Stimulated activated effector memory CD8-positive, alpha-beta T cell treated with anti-CD3 and anti-CD28 coated beads, Interleukin-12 subunit alpha, Interleukin-12 subunit beta, amount 100 ng/mL, for 72 hours (primary cell): Measurements from ENCODE around the gene ANKRD10.
A peak's percentile ranks its signal among the peaks of the same experiment; 100 is the strongest.

ENCODE experiments used
- ATAC-seq: fragments of 150-1000 bp; cut with Tn5 transposase; 2 replicates; pipeline ENCODE4 v1.10.0; 2021
- DNase-seq, 2 donors: peaks; one replicate each; pipeline ENCODE4 v3.0.0; 2021 to 2022; ENCODE audit warnings: low spot score in 2 of 2
- H3K27ac Mint-ChIP-seq: one replicate; pipeline ENCODE4 v1.8.0; 2022; ENCODE audit warnings: mild to moderate bottlenecking, mixed read lengths
- H3K36me3 Mint-ChIP-seq: one replicate; pipeline ENCODE4 v1.8.0; 2022; ENCODE audit warnings: mild to moderate bottlenecking, mixed read lengths
- H3K4me1 Mint-ChIP-seq: one replicate; pipeline ENCODE4 v1.8.0; 2022; ENCODE audit warnings: mixed read lengths
- H3K4me3 Mint-ChIP-seq: one replicate; pipeline ENCODE4 v1.8.0; 2022; ENCODE audit warnings: mild to moderate bottlenecking, mixed read lengths
- H3K9me3 Mint-ChIP-seq: one replicate; pipeline ENCODE4 v1.8.0; 2022; ENCODE audit warnings: mixed read lengths

The ANKRD10 gene

DNA sequence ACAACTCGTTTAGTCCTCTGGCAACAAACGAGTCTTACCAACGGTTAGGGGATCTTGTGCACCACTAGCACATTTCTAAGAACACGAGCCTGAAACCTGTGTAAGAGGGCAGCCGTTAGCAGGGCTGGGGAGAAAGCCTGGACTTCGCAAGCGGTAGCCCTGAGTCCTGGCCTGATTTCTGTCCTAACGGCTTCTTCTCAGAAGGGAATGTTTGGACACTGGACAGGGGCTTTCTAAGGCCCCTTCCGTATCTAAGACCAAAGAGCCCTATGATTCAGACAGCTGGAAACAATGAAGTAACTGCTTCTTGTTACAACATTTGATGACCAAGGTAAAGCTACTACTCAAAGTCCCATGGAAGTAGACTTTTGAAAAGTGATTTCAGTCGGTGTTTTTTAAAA is 2.2 kb downstream of the ANKRD10 start:
- DNase-seq = no peak
- peaks cover 67% of the 10 kb centered on the region for H3K4me1 Mint-ChIP-seq
- ATAC-seq = no peak
- H3K9me3 Mint-ChIP-seq = no peaks in the 10 kb centered on the region
- peak overlapping the region; percentile 92 for H3K27ac Mint-ChIP-seq
- peak overlapping the region; percentile 80 for H3K4me3 Mint-ChIP-seq
- peaks cover 56% of the 10 kb centered on the region for H3K36me3 Mint-ChIP-seq

DNA sequence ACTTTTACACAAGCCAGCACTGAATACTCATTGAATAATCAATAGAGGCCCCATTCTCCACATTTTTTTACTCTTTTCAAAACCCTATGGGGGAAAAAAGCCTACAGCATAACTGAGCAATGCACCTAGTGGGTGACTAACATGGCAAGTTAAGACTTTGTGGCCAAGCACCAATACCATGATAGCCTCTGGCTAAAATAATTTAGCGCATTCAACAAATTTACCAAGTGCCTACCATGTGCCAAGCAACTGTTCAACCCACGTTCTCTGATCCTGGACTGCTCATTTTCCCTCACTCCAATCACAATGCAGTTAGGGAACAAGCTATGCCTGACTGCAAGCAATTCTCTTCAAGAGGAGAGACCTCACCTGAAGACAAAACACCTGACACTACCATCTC is 3.0 kb downstream of the ANKRD10 start:
- Mint-ChIP-seq H3K4me1 (peaks cover 75% of the 10 kb centered on the region), H3K9me3 (no peaks in the 10 kb centered on the region), H3K4me3 (peak overlapping the region; percentile 80), H3K27ac (peak overlapping the region; percentile 92), H3K36me3 (peaks cover 63% of the 10 kb centered on the region)
- ATAC-seq (no peak), DNase-seq (no peak)

DNA sequence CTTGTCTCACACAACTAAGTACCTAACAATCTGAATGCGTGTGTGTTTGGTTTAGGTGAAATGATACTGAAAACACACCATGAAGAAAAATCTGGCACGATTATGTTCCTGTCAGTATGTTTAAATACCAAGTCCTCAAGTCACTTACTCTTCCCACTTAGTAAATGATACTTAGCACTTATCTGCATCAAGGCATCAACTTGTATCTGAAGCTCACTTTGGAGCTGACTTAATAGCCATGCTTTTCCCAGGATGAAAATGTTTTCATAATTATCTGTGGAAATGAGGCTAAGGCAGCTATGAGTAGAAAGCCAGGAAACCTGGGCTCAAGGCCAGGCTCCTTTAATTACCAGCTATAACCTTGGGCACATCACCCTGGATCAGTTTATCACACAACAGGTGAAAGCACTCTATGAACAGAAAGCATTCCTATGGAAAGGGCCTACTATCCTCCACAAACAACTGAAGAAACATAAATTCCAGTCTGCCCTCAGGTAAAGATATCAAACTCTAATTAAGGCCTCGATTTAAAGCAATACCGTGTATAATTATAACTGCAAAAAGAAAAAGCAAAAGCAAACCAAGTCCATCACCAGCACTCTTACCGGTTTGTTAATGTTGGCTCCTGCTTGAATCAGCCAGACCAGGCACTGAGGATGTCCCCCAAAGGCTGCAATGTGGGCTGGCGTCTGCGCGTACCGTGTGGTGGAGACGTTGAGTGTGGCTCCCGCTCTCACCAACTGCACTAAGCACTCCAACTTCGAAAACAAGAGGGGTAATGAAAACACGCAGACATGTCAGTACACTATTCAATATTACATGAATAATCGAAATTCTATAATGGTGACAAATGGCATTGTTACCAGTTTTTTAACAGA is 4.6 kb downstream of the ANKRD10 start:
- Mint-ChIP-seq H3K4me3 (no peak overlapping the region), H3K36me3 (peaks cover 80% of the 10 kb centered on the region), H3K9me3 (no peaks in the 10 kb centered on the region), H3K27ac (no peak overlapping the region), H3K4me1 (peaks cover 74% of the 10 kb centered on the region)
- no peak for ATAC-seq
- DNase-seq = peak in 1 of 2 donors; percentile 34

DNA sequence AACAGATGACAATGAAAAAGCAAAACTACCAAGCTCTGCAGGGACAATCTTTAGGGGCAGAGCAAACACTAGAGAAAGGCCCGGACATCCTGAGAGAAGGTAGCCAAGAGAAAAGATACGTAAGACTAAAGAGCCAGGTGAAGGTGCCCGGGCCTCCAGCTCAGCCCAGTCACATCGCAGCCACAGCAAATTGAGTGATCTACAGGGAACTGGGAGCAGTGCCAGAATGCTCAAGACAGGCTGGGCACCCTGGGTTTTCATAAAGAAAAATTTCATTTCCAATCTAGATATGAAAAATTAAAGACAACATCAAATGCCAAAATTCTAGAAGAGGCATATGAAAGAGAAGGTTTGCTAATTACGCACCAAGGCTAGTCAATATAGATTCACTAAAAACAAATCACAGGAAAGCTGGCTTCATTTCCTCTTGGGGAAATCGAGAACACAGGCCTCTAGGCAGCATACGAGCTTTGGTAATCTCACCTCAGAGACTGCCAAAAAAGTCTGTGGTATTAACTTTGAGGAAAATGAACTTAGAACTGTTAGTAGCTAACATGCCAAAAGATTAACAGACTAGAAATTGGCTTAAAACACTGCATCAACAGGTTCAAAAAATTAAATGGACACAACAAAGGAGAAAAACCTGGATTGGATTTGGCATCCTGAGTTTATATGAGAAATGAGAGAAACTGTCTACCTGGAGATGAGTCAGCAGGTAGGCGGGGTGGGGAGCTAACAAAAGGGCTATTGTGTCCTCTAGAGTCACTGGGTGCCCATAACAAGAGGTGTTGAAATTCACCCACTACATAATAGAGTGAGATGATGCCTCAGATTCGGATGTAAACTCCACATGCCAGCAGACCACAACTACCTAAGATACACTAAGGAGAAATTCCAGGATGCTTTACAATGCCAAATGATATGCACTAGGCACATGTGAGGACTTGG is 6.6 kb downstream of the ANKRD10 start:
- DNase-seq = peak in 1 of 2 donors; percentile 35
- no peak overlapping the region for H3K4me3 Mint-ChIP-seq

DNA sequence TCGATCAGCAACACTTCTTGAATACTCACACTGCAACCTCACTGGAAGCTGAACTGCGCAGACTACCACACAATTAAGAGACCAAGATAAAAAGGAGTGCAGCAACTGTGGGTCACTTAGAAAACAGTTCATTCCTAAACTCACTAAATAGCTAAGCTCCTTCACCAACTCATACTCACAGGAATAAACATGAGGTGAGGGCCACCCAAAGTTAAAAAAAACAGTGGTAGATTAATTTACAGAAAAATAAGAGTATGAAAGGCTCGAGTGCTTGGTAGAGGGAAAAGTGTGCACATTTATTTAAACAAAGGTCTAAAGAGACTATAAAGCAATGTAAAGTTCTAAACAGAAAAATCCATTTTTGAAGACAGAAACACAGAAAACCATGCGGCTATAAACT is 7.6 kb downstream of the ANKRD10 start:
- Mint-ChIP-seq H3K4me3 (no peak overlapping the region), H3K27ac (peak overlapping the region; percentile 76), H3K9me3 (no peaks in the 10 kb centered on the region), H3K36me3 (peaks cover 97% of the 10 kb centered on the region), H3K4me1 (peaks cover 61% of the 10 kb centered on the region)
- DNase-seq (no peak), ATAC-seq (no peak)

More for the DNA sequence above, 6.6 kb downstream of the ANKRD10 start:
- Mint-ChIP-seq H3K36me3 (peaks cover 88% of the 10 kb centered on the region), H3K4me1 (peaks cover 70% of the 10 kb centered on the region), H3K27ac (peak overlapping the region; percentile 76), H3K9me3 (no peaks in the 10 kb centered on the region)
- peak; percentile 59 for ATAC-seq

DNA sequence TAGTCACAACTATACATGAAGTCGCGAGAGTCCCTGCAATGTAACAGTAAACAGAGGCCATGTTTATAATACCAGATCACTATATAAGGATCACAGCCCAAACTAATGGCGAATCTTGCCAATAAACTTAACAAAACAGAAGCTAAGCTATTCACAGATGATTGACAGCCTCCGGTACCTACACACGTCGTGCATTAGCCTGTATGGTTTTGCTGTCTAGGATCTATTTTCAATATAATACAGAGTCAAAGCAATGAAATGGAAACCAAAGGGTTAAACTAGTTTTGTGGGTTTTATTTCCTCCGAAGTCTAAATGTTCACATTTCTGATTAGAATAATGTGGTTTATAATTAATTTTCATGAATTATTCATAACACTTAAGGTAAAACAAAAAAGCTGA is 10.1 kb downstream of the ANKRD10 start:
- H3K27ac Mint-ChIP-seq = no peak overlapping the region
- no peaks in the 10 kb centered on the region for H3K9me3 Mint-ChIP-seq
- no peak for DNase-seq
- H3K36me3 Mint-ChIP-seq = peaks cover 100% of the 10 kb centered on the region
- ATAC-seq = no peak
- H3K4me3 Mint-ChIP-seq = no peak overlapping the region
- H3K4me1 Mint-ChIP-seq = peaks cover 41% of the 10 kb centered on the region

DNA sequence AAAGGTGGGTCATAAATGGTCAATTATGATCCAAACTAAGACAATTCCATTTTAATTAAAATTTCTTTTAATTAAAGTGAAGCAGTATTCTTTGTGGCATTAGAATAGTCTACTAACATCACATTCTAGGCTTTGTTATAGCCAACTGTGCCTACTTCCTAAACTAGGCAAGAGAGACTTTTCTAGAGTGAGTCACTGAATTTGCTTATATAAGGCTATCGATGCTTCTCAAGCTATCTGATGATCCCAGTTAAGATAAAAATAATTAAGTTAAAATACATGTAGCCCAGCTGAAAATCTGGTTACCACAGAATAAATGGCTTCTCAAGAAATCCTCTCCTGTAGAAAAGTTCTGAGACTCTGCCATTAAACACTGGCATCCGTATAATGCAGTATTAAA is 12.5 kb downstream of the ANKRD10 start:
- Mint-ChIP-seq H3K9me3 (no peaks in the 10 kb centered on the region), H3K36me3 (peaks cover 99% of the 10 kb centered on the region), H3K4me1 (peaks cover 17% of the 10 kb centered on the region), H3K27ac (no peak overlapping the region), H3K4me3 (no peak overlapping the region)
- no peak for DNase-seq
- no peak for ATAC-seq

DNA sequence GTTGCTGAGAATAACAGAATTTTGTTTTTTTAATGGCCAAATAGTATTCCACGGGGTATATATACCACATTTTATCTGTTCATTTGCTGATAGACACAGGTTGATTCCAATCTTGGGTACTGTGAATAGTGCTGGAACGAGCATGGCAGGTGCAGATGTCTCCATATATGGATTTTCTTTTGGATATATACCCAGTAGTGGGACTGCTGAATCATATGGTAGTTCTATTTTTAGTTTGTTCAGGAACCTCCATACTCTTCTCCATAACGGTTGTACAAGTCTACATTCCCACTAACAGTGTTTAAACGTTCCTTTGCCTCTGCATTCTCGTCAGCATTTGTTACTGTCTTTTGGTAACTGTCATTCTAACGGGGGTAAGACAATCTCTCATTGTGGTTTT is 17.3 kb downstream of the ANKRD10 start:
- peaks cover 7% of the 10 kb centered on the region for H3K4me1 Mint-ChIP-seq
- ATAC-seq = no peak
- H3K4me3 Mint-ChIP-seq = no peak overlapping the region
- DNase-seq = no peak
- H3K36me3 Mint-ChIP-seq = peaks cover 91% of the 10 kb centered on the region
- no peaks in the 10 kb centered on the region for H3K9me3 Mint-ChIP-seq
- no peak overlapping the region for H3K27ac Mint-ChIP-seq

DNA sequence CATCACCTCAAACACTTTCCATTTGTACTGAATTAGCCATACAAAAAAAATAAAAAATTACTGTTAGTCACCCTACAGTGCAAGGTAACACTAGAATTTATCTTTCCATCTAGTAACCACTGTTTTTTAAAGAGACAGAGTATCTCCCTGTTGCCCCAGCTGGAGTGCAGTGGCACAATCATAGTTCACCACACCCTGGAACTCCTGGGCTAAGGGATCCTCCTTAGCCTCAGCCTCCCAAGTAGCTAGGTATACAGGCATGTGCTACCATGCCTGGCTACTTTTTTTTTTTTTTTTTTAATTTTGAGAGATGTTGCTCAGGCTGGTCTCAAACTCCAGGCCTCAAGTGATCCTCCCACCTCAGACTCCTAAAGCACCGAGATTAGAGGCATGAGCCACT is 17.9 kb downstream of the ANKRD10 start:
- H3K4me1 Mint-ChIP-seq = peaks cover 7% of the 10 kb centered on the region
- H3K9me3 Mint-ChIP-seq = no peaks in the 10 kb centered on the region
- H3K36me3 Mint-ChIP-seq = peaks cover 91% of the 10 kb centered on the region
- no peak overlapping the region for H3K27ac Mint-ChIP-seq
- ATAC-seq (no peak), DNase-seq (no peak)
- no peak overlapping the region for H3K4me3 Mint-ChIP-seq

DNA sequence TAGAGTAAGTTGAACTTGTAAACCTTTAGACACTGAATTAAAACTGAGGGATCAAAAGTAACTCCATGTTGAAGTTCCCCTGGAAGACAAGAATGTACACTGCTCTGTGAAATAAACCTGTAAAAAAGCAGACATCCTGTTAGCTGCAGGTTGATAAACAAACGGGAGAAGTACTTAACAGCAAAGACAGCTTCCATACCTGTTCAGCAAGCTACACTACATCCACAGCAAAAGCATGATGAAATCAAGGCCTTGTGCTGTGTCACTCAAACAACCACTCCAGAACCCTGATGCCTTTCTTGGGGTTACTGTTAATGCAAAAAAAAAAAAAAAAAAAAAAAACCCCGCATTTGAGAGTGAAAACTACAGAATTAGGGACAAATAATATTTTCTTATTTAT is 20.8 kb downstream of the ANKRD10 start:
- DNase-seq = no peak
- peaks cover 7% of the 10 kb centered on the region for H3K4me1 Mint-ChIP-seq
- H3K9me3 Mint-ChIP-seq = no peaks in the 10 kb centered on the region
- H3K4me3 Mint-ChIP-seq = no peak overlapping the region
- no peak overlapping the region for H3K27ac Mint-ChIP-seq
- H3K36me3 Mint-ChIP-seq = peaks cover 77% of the 10 kb centered on the region
- no peak for ATAC-seq

DNA sequence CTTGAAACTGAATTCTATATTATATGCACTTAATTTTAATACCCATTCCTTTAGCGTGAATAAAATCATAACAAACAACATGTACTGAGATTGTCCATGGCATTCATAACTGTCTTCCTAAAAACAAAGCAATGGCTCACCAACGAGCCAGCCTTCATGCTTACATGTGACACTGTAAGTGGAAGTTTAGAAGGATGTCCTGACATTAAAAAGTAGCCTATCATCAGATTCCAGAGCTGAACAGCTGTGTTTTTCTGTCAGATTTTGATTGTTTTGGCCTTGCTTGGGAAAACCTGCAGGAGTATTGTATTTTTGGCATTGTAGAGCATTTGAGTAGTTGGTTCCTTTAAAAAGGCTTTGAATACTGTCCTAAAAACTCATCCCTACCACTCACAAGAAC is 21.3 kb downstream of the ANKRD10 start:
- Mint-ChIP-seq H3K4me3 (no peak overlapping the region), H3K36me3 (peaks cover 72% of the 10 kb centered on the region), H3K4me1 (peaks cover 7% of the 10 kb centered on the region), H3K27ac (no peak overlapping the region), H3K9me3 (no peaks in the 10 kb centered on the region)
- ATAC-seq (no peak), DNase-seq (no peak)

DNA sequence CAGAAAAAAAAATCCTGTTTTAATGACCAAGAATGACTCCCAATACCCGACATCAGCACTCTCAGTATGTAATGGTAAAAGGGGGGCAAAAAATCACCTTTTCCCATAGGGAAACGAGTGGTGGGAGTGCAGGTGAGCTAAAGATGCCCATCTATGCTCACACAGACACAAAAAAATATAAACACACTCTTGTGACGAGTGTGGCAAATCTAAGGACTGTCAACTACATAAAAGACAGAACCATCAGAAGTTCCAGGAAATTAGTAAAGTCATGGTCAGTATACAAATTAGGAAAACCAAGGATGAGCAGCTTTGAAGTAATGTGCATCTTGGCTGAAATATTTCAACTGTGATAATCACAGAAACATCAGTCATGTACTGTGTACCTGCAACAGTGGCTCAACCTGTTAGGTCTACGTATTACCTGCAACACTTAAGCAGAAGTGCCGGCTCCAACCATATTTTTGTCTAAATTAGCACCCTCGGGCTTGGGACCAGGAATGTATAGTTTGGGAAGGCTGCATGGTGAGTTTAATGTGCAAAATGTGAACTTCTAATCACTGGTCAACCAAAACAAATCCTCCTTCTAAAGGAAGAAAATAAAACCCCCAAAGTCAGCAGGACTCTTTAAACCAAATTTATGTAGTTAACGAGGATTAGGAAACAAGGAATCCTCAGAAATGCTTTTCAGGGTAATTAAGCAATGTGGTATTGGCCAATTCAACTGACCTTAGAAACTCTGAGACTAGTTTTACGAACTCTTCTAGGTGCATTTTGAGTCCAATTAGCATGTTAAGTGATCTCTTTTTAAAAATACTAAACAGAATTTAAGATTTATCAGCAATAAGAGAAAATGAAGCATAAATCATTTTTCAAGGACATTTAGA is 24.3 kb downstream of the ANKRD10 start:
- Mint-ChIP-seq H3K36me3 (peaks cover 48% of the 10 kb centered on the region), H3K27ac (no peak overlapping the region), H3K4me3 (no peak overlapping the region), H3K4me1 (peaks cover 7% of the 10 kb centered on the region), H3K9me3 (no peaks in the 10 kb centered on the region)
- ATAC-seq (no peak), DNase-seq (no peak)

DNA sequence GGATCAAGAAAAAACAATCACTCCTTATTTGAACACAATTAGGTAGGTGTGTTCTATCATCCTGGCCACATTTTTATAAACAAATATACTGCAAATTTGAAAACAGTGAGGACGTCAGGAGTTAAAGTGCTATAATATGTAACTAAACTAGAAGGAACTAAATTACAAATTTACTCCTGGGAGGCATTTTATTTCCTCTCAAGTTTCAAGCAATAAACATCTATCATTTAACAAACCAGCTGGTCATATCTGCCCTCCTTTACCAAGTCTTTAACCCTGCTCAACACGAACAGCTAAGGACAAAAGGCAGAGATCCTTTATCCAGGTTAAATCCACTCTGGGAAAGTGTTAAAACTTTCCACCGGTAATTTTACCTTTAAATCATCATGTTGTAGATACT is 26.5 kb downstream of the ANKRD10 start:
- Mint-ChIP-seq H3K4me3 (no peak overlapping the region), H3K9me3 (no peaks in the 10 kb centered on the region), H3K4me1 (peaks cover 17% of the 10 kb centered on the region), H3K36me3 (peaks cover 37% of the 10 kb centered on the region), H3K27ac (peak overlapping the region; percentile 7)
- DNase-seq = no peak
- ATAC-seq = no peak

DNA sequence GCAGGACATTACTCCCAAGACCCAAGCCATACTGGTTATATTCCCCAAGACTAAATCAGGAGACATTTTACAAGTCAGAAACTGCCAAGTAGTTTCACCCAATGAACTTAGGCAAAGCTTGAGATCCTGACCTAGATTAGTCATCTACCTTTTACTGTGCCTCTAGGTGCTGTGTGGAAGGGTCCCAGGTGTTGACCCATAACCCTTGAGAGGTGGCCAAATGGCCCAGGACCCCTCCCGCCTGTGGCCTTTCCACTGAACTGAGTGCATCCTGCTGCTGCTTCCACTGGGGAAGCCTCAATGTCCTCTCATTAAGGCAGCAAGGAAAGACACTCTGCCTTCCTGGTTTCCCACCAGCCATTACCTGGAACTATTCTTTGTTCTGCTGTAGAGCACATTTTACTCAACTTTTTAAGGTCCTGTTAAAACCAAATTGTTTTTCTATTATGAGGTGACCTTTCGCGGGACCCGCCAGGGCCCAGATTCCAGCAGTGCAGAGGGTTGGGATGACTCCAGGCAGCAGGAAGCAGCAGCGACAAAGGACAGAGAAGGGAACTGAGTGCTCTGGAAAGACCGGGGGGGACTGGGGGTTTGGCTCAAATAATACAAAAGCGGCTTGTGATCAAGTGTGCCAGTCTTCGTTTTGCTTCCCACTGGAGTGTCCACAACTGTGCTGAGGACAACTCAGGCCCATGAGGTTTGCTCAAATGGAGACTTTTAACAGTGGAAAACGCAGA is 27.1 kb downstream of the ANKRD10 start:
- peaks cover 31% of the 10 kb centered on the region for H3K36me3 Mint-ChIP-seq
- no peaks in the 10 kb centered on the region for H3K9me3 Mint-ChIP-seq
- peak overlapping the region; percentile 7 for H3K27ac Mint-ChIP-seq
- peaks cover 17% of the 10 kb centered on the region for H3K4me1 Mint-ChIP-seq
- no peak overlapping the region for H3K4me3 Mint-ChIP-seq
- DNase-seq (no peak), ATAC-seq (no peak)
